H1 (cell line): ENCODE measurements around the gene COL16A1. TPM values are rescaled to one million over a fixed set of nuclear protein-coding genes. Genes with fewer than 3 reads are reported as not detected.

Experiments used
- CTCF ChIA-PET: fragments of 300-600 bp; sonication (Branson Sonifier 250); formaldehyde crosslinking; loops from one replicate; lab custom pipeline; 2021; ENCODE audit not compliant: partially characterized antibody; lab: Charles Lee
- POLR2A ChIA-PET: fragments of 300-600 bp; sonication (Branson Sonifier 250); formaldehyde crosslinking; loops from one replicate; lab custom pipeline; 2021; ENCODE audit warnings: inconsistent platforms; ENCODE audit not compliant: partially characterized antibody; lab: Charles Lee
- DNase-seq, 2 experiments: peaks; one replicate each; pipeline versions ENCODE4 v3.0.0 to v3.0.0-alpha.2; 2010 to 2022; ENCODE audit warnings: low spot score in 2 of 2, low read depth in 1 of 2, mixed read lengths in 1 of 2
- FAIRE-seq: peaks from 2 replicates; lab custom pipeline; 2011; peaks lifted over from hg19 to GRCh38; lab: Jason Lieb, UNC
- H2AFZ ChIP-seq: 2 replicates; pipeline ENCODE4 v1.8.1; 2012; ENCODE audit warnings: low read length, inconsistent platforms
- H2AK5ac ChIP-seq: 2 replicates; pipeline ENCODE4 v1.6.1; 2013; ENCODE audit warnings: low read depth, low read length
- H2BK120ac ChIP-seq: replicated peaks from 2 replicates; pipeline ENCODE3; 2013; ENCODE audit warnings: low read depth, low read length, inconsistent platforms
- H2BK12ac ChIP-seq: 2 replicates; pipeline ENCODE4 v1.6.1; 2013; ENCODE audit warnings: low read depth, low read length
- H2BK15ac ChIP-seq: 2 replicates; pipeline ENCODE4 v1.6.1; 2013; ENCODE audit warnings: low read length
- H2BK20ac ChIP-seq: 2 replicates; pipeline ENCODE4 v1.6.1; 2013; ENCODE audit warnings: low read length
- H2BK5ac ChIP-seq: 2 replicates; pipeline ENCODE4 v1.6.1; 2013; ENCODE audit warnings: low read depth, low read length
- H3K14ac ChIP-seq: 2 replicates; pipeline ENCODE4 v1.6.1; 2013; ENCODE audit warnings: inconsistent platforms; ENCODE audit not compliant: insufficient read length
- H3K18ac ChIP-seq: 2 replicates; pipeline ENCODE4 v1.6.1; 2013; ENCODE audit warnings: low read length; ENCODE audit errors: extremely low read depth
- H3K23ac ChIP-seq: 2 replicates; pipeline ENCODE4 v1.6.1; 2013; ENCODE audit warnings: inconsistent platforms; ENCODE audit not compliant: insufficient read length
- H3K23me2 ChIP-seq: 2 replicates; pipeline ENCODE4 v1.6.1; 2013; ENCODE audit warnings: low read depth, low read length
- H3K27ac ChIP-seq: 2 replicates; pipeline ENCODE4 v1.6.1; 2011; ENCODE audit warnings: low read depth, low read length, inconsistent platforms
- H3K27me3 ChIP-seq, 4 experiments: replicated peaks in 1 of 4; 1 replicate in 1 of 4; 2 replicates in 3 of 4; pipeline versions ENCODE4 v1.6.1 to v1.8.1; 2011 to 2013; ENCODE audit warnings: low read length in 3 of 4, mild to moderate bottlenecking in 3 of 4, inconsistent platforms in 2 of 4, mixed read lengths in 2 of 4, moderate library complexity in 1 of 4; ENCODE audit not compliant: control insufficient read depth in 3 of 4, insufficient read depth in 3 of 4; ENCODE audit errors: extremely low read depth in 1 of 4
- H3K36me3 ChIP-seq, 4 experiments: 2 replicates each; pipeline versions ENCODE4 v1.6.1 to v1.8.1; 2011 to 2013; ENCODE audit warnings: mild to moderate bottlenecking in 4 of 4, low read length in 3 of 4, moderate library complexity in 2 of 4, control low read depth in 1 of 4, inconsistent platforms in 1 of 4; ENCODE audit not compliant: insufficient read depth in 4 of 4, control insufficient read depth in 2 of 4
- H3K4ac ChIP-seq: replicated peaks from 2 replicates; pipeline ENCODE3; 2013; ENCODE audit warnings: low read length, low read depth, mixed read lengths, inconsistent platforms; ENCODE audit not compliant: insufficient read length
- H3K4me1 ChIP-seq, 4 experiments: replicated peaks in 1 of 4; 1 replicate in 1 of 4; 2 replicates in 3 of 4; pipeline versions ENCODE4 v1.6.1 to v1.8.1; 2011 to 2013; ENCODE audit warnings: low read length in 3 of 4, inconsistent platforms in 2 of 4, mixed read lengths in 1 of 4; ENCODE audit not compliant: insufficient read depth in 4 of 4, control insufficient read depth in 3 of 4
- H3K4me2 ChIP-seq, 2 experiments: 2 replicates each; pipeline versions ENCODE4 v1.6.1 to v1.8.1; 2011 to 2013; ENCODE audit warnings: low read depth in 2 of 2, low read length in 2 of 2, control low read depth in 1 of 2, inconsistent platforms in 1 of 2, mild to moderate bottlenecking in 1 of 2; ENCODE audit not compliant: insufficient read depth in 1 of 2
- H3K4me3 ChIP-seq, 4 experiments: fragments of 200-600, 300-600 bp in 1 of 4; sonication (generic), shearing (Covaris generic), sonication (Bioruptor Twin) in 1 of 4; 2 replicates each; pipeline versions ENCODE4 v1.5.1 to v1.8.1; 2011 to 2016; ENCODE audit warnings: low read length in 4 of 4, low read depth in 3 of 4, control low read depth in 2 of 4, inconsistent platforms in 2 of 4, mild to moderate bottlenecking in 2 of 4, mixed read lengths in 1 of 4, moderate library complexity in 1 of 4; ENCODE audit not compliant: insufficient read depth in 2 of 4; ENCODE audit errors: extremely low read depth in 1 of 4
- H3K56ac ChIP-seq: replicated peaks from 2 replicates; pipeline ENCODE3; 2013; ENCODE audit warnings: low read depth, mild to moderate bottlenecking, mixed read lengths, low read length, inconsistent platforms; ENCODE audit not compliant: insufficient read length
- H3K79me1 ChIP-seq: 2 replicates; pipeline ENCODE4 v1.6.1; 2013; ENCODE audit warnings: low read depth, low read length, control low read depth
- H3K79me2 ChIP-seq, 2 experiments: 2 replicates each; pipeline versions ENCODE4 v1.6.1 to v1.8.1; 2012 to 2013; ENCODE audit warnings: low read length in 2 of 2, mild to moderate bottlenecking in 2 of 2, inconsistent platforms in 1 of 2; ENCODE audit not compliant: insufficient read depth in 2 of 2, control insufficient read depth in 1 of 2
- H3K9ac ChIP-seq, 4 experiments: replicated peaks in 1 of 4; 1 replicate in 1 of 4; 2 replicates in 3 of 4; pipeline versions ENCODE4 v1.6.1 to v1.8.1; 2011 to 2013; ENCODE audit warnings: low read depth in 3 of 4, low read length in 3 of 4, control low read depth in 2 of 4, mild to moderate bottlenecking in 2 of 4, moderate library complexity in 2 of 4, inconsistent platforms in 1 of 4; ENCODE audit errors: extremely low read depth in 1 of 4
- H3K9me3 ChIP-seq, 2 experiments: 2 replicates each; pipeline versions ENCODE4 v1.6.1 to v1.8.1; 2012 to 2013; ENCODE audit warnings: mild to moderate bottlenecking in 2 of 2, moderate library complexity in 2 of 2, control low read depth in 1 of 2, inconsistent platforms in 1 of 2, low read depth in 1 of 2, low read length in 1 of 2, mixed read lengths in 1 of 2; ENCODE audit not compliant: insufficient read depth in 2 of 2
- H4K20me1 ChIP-seq, 2 experiments: replicated peaks in 1 of 2; 2 replicates each; pipeline versions ENCODE3 to v1.8.1; 2011 to 2013; ENCODE audit warnings: inconsistent platforms in 2 of 2, low read length in 2 of 2, mild to moderate bottlenecking in 1 of 2; ENCODE audit not compliant: insufficient read depth in 2 of 2, control insufficient read depth in 1 of 2
- H4K5ac ChIP-seq: 2 replicates; pipeline ENCODE4 v1.6.1; 2013; ENCODE audit warnings: low read length, low read depth, mixed read lengths, inconsistent platforms; ENCODE audit not compliant: insufficient read length
- H4K8ac ChIP-seq: 2 replicates; pipeline ENCODE4 v1.8.0; 2013; ENCODE audit warnings: mild to moderate bottlenecking, moderate library complexity, low read length, inconsistent platforms; ENCODE audit not compliant: insufficient read depth; ENCODE audit errors: extremely low read depth
- H4K91ac ChIP-seq: replicated peaks from 2 replicates; pipeline ENCODE3; 2013; ENCODE audit warnings: low read length, mixed read lengths, inconsistent platforms; ENCODE audit not compliant: insufficient read length
- ATF3 ChIP-seq: IDR thresholded peaks from 2 replicates; pipeline ENCODE4 v1.6.1; 2011; ENCODE audit warnings: low read depth, mild to moderate bottlenecking, low read length; ENCODE audit not compliant: insufficient read depth
- BCL11A ChIP-seq, 2 experiments: IDR thresholded peaks; one replicate each; pipeline ENCODE4 v1.6.1; 2011; ENCODE audit warnings: low read depth in 2 of 2, low read length in 2 of 2, mild to moderate bottlenecking in 2 of 2
- CTBP2 ChIP-seq: IDR thresholded peaks from 2 replicates; pipeline ENCODE4 v1.7.0; 2011; ENCODE audit warnings: borderline replicate concordance, mild to moderate bottlenecking, moderate library complexity, mixed read lengths, low read length; ENCODE audit not compliant: insufficient read depth, insufficient read length
- EGR1 ChIP-seq: IDR thresholded peaks from 2 replicates; pipeline ENCODE4 v1.6.1; 2011; ENCODE audit warnings: low read depth, low read length, borderline replicate concordance
- GABPA ChIP-seq: IDR thresholded peaks from 2 replicates; pipeline ENCODE4 v1.6.1; 2011; ENCODE audit warnings: mild to moderate bottlenecking, low read length, moderate library complexity, borderline replicate concordance; ENCODE audit not compliant: insufficient read depth
- KDM4A ChIP-seq: IDR thresholded peaks from one replicate; pipeline ENCODE4 v1.7.1; 2012; ENCODE audit warnings: low read depth, mild to moderate bottlenecking, moderate library complexity, low read length, inconsistent platforms; ENCODE audit not compliant: severe bottlenecking
- NRF1 ChIP-seq: IDR thresholded peaks from 2 replicates; pipeline ENCODE4 v1.6.1; 2011; ENCODE audit warnings: mild to moderate bottlenecking, low read depth, low read length, improper control_type of control experiment
- SIN3A ChIP-seq, 2 experiments: IDR thresholded peaks in 1 of 2; conservative IDR thresholded peaks in 1 of 2; 2 replicates each; pipeline ENCODE4 v1.6.1; 2011 to 2012; ENCODE audit warnings: low read length in 2 of 2, improper control_type of control experiment in 1 of 2, low read depth in 1 of 2, mild to moderate bottlenecking in 1 of 2
- SIRT6 ChIP-seq: IDR thresholded peaks from one replicate; pipeline ENCODE4 v1.7.1; 2012; ENCODE audit warnings: low read length, inconsistent platforms
- TBP ChIP-seq: IDR thresholded peaks from 2 replicates; pipeline ENCODE4 v1.6.1; 2011; ENCODE audit warnings: low read depth, low read length, improper control_type of control experiment
- TEAD4 ChIP-seq: IDR thresholded peaks from 2 replicates; pipeline ENCODE4 v1.6.1; 2012; ENCODE audit warnings: low read depth, low read length, inconsistent platforms, mixed read lengths
- USF2 ChIP-seq: IDR thresholded peaks from 2 replicates; pipeline ENCODE4 v1.6.1; 2011; ENCODE audit warnings: low read length, improper control_type of control experiment
- WGBS, 2 experiments: shearing (Covaris generic) in 1 of 2; methylation state at CpG; one replicate each; pipeline versions ENCODE4 v1.1.6 to v1.1.7; 2013 to 2015; ENCODE audit warnings: low lambda C conversion rate in 2 of 2, mixed read lengths in 2 of 2, inconsistent platforms in 1 of 2, low coverage in 1 of 2, missing lambda C conversion rate in 1 of 2; ENCODE audit not compliant: insufficient replicate concordance in 2 of 2, insufficient coverage in 1 of 2, insufficient read length in 1 of 2; ENCODE audit errors: extremely low coverage in 1 of 2, missing lambda C conversion rate in 1 of 2; 5-methylcytosine and 5-hydroxymethylcytosine counted together
- polyA plus RNA-seq, 7 experiments: library from polyadenylated mRNA; depleted of rRNA in 3 of 7; stranded (reverse) in 5 of 7; unstranded in 2 of 7; fragments of >200 nt in 5 of 7; fragments of 200-250 nt in 2 of 7; gene quantifications; 1 replicate in 5 of 7; 2 replicates in 1 of 7; 4 replicates in 1 of 7; pipeline versions ENCODE4 v1.2.1 to v1.2.3, GENCODE V29; 2011 to 2013; ENCODE audit warnings: missing spikeins in 2 of 7, mixed read lengths in 2 of 7
- total RNA-seq: library from RNA; stranded (reverse); fragmentation: NEBNext Ultra II Directional; extraction: Animal tissue kit (Norgen Biotek cat#: 25700); gene quantifications from 2 replicates; pipeline ENCODE4 v1.2.1, GENCODE V29; 2021

The COL16A1 gene
- total and polyA plus RNA-seq, 2 of the 8 experiments (the other 6 are each of a cell fraction or from before 2014, with no cell fraction given), result 2.0 to 10.5 TPM

DNA sequence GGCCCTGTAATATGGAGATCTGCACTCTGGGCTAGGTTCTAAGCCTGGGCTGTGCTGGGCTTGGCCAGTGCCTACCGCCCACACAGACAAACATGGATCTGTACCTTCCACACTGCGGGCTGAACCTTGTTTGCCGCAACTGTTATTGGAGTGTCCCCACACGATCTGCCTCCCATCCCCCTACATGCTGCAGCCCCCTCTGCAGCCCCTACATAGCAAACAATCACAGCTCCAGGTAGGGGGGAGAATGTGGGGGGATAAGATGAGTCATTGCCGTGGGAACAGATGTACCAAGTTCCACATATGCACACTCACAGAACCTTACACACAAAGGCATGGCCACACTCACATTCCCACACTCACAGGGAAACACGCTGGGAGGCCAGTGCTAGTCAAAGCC lies 88.4 kb downstream of the COL16A1 start:
- ChIA-PET CTCF (interaction anchor here (0.6 to 2.2 kb wide), 3 partner anchors 10 to 53 kb away, joined by 3 to 7 read pairs (median 3); no protein-coding TSS in a partner anchor), POLR2A (no interaction called here)
- H4K8ac ChIP-seq, result no peak overlapping the region
- no peaks in the 10 kb centered on the region for H3K36me3 ChIP-seq
- FAIRE-seq, result no peak
- H3K14ac ChIP-seq, result no peak overlapping the region
- no peak overlapping the region for H3K4ac ChIP-seq
- 0 out of 2 replicates have a peak overlapping the region, but pooled peaks have one; percentile 33 for H2BK12ac ChIP-seq
- H3K27ac ChIP-seq, result no peak overlapping the region
- no peaks in the 10 kb centered on the region for H3K79me1 ChIP-seq
- H3K4me1 ChIP-seq, result peaks cover 2 to 11% (median 7%) of the 10 kb centered on the region in 4 experiments; a peak in 5 of 7 replicates
- no peak overlapping the region for H2BK15ac ChIP-seq
- H2BK5ac ChIP-seq, result no peak overlapping the region
- no peak overlapping the region for H3K18ac ChIP-seq
- no peaks in the 10 kb centered on the region for H3K79me2 ChIP-seq
- no peak for DNase-seq
- H4K91ac ChIP-seq, result no peak overlapping the region
- no peak overlapping the region for H2AFZ ChIP-seq
- H3K23me2 ChIP-seq, result peaks cover 8% of the 10 kb centered on the region; the same call in 1 of the 2 replicates
- H3K27me3 ChIP-seq, result peaks cover 6 to 22% (median 16%) of the 10 kb centered on the region in 4 experiments
- H2AK5ac ChIP-seq, result peak overlapping the region; percentile 45; the same call in 1 of the 2 replicates
- H3K56ac ChIP-seq, result no peak overlapping the region
- no peak overlapping the region for H4K5ac ChIP-seq
- H3K9me3 ChIP-seq, result no peaks in the 10 kb centered on the region
- H3K4me3 ChIP-seq, result no peak overlapping the region
- H3K9ac ChIP-seq, result no peak overlapping the region
- no peak overlapping the region for H2BK20ac ChIP-seq
- 86% methylated on average over 6 of the region's 6 CpGs; no CpG with 5 or more reads in 1 of the 2 experiments for WGBS, 2 experiments
- H3K4me2 ChIP-seq, result no peak overlapping the region
- H4K20me1 ChIP-seq, result no peaks in the 10 kb centered on the region
- H2BK120ac ChIP-seq, result no peak overlapping the region
- no peak overlapping the region for H3K23ac ChIP-seq
- no peak for TF ChIP-seq ATF3
- TF ChIP-seq SIN3A (conservative IDR thresholded peaks at IDR 0.05 in 1 of 2, IDR thresholded peaks at IDR 0.05 in 1 of 2; ENCODE audit: low read depth in 1 of 2, low read length in 2 of 2), result no peak
- TF ChIP-seq TEAD4, result no peak
- TF ChIP-seq NRF1, result no peak
- no peak for TF ChIP-seq USF2
- TF ChIP-seq CTBP2, result no peak
- TF ChIP-seq GABPA, result no peak
- no peak for TF ChIP-seq EGR1
- TF ChIP-seq KDM4A, result no peak
- TF ChIP-seq TBP, result no peak
- TF ChIP-seq SIRT6, result no peak
- no peak for TF ChIP-seq BCL11A (IDR thresholded peaks at IDR 0.05; ENCODE audit: low read depth in 2 of 2, low read length in 2 of 2)
